Liver (tissue), 9 donors: ENCODE measurements around the gene NKX2-3. TPM values are rescaled to one million over a fixed set of nuclear protein-coding genes. Genes with fewer than 3 reads are reported as not detected.

Source experiments
- DNase-seq: peaks from one replicate; pipeline ENCODE4 v3.0.0-alpha.2; 2017; ENCODE audit warnings: low spot score
- H3K27ac ChIP-seq, 2 donors: one replicate each; pipeline ENCODE4 v1.7.0; 2013; ENCODE audit warnings: inconsistent platforms in 2 of 2, low read length in 2 of 2, control low read depth in 1 of 2, low read depth in 1 of 2, mild to moderate bottlenecking in 1 of 2
- H3K27me3 ChIP-seq, 4 donors: one replicate each; pipeline versions ENCODE4 v1.6.1 to v1.7.0; 2013; ENCODE audit warnings: low read length in 3 of 4, inconsistent platforms in 1 of 4, mild to moderate bottlenecking in 1 of 4, moderate library complexity in 1 of 4; ENCODE audit not compliant: control insufficient read depth in 4 of 4, insufficient read depth in 4 of 4
- H3K36me3 ChIP-seq, 4 donors: one replicate each; pipeline versions ENCODE4 v1.6.1 to v1.7.0; 2013; ENCODE audit warnings: low read length in 3 of 4, mild to moderate bottlenecking in 3 of 4, low read depth in 1 of 4, moderate library complexity in 1 of 4; ENCODE audit not compliant: control insufficient read depth in 4 of 4, insufficient read depth in 3 of 4
- H3K4me1 ChIP-seq, 4 donors: one replicate each; pipeline versions ENCODE4 v1.6.1 to v1.7.0; 2013; ENCODE audit warnings: low read length in 3 of 4, mild to moderate bottlenecking in 3 of 4, moderate library complexity in 1 of 4; ENCODE audit not compliant: control insufficient read depth in 4 of 4, insufficient read depth in 4 of 4
- H3K4me3 ChIP-seq, 3 donors: one replicate each; pipeline versions ENCODE4 v1.6.1 to v1.7.0; 2013; ENCODE audit warnings: low read length in 3 of 3, control low read depth in 1 of 3, low read depth in 1 of 3, mild to moderate bottlenecking in 1 of 3
- H3K9ac ChIP-seq, 2 donors: one replicate each; pipeline ENCODE4 v1.7.0; 2013; ENCODE audit warnings: low read length in 2 of 2, mild to moderate bottlenecking in 2 of 2, moderate library complexity in 2 of 2, control low read depth in 1 of 2, low read depth in 1 of 2
- H3K9me3 ChIP-seq, 4 donors: one replicate each; pipeline versions ENCODE4 v1.6.1 to v1.7.0; 2013; ENCODE audit warnings: low read length in 3 of 4; ENCODE audit not compliant: control insufficient read depth in 4 of 4
- CTCF ChIP-seq: fragments of 150-350 bp; IDR thresholded peaks from 2 replicates; pipeline ENCODE4 v1.5.1; 2017; ENCODE audit warnings: improper control_type of control experiment, low read depth, low read length; ENCODE audit not compliant: missing input control
- EGR1 ChIP-seq, 2 donors: IDR thresholded peaks; 2 replicates each; pipeline ENCODE4 v1.6.1; 2016 to 2018; ENCODE audit warnings: antibody characterized with exemption in 2 of 2, low read depth in 2 of 2
- FOXA1 ChIP-seq: IDR thresholded peaks from 2 replicates; pipeline ENCODE4 v1.6.1; 2016; ENCODE audit warnings: antibody characterized with exemption
- FOXA2 ChIP-seq: IDR thresholded peaks from 2 replicates; pipeline ENCODE4 v1.6.1; 2016; ENCODE audit warnings: antibody characterized with exemption
- GABPA ChIP-seq, 2 donors: IDR thresholded peaks in 1 of 2; conservative IDR thresholded peaks in 1 of 2; 2 replicates each; pipeline ENCODE4 v1.6.1; 2016; ENCODE audit warnings: antibody characterized with exemption in 2 of 2, mild to moderate bottlenecking in 1 of 2, moderate library complexity in 1 of 2
- HNF4A ChIP-seq, 2 donors: conservative IDR thresholded peaks; 2 replicates each; pipeline ENCODE4 v1.6.1; 2016; ENCODE audit warnings: antibody characterized with exemption in 2 of 2, mild to moderate bottlenecking in 2 of 2
- HNF4G ChIP-seq: IDR thresholded peaks from 2 replicates; pipeline ENCODE4 v1.6.1; 2016; ENCODE audit warnings: antibody characterized with exemption
- JUND ChIP-seq, 2 donors: IDR thresholded peaks; 2 replicates each; pipeline ENCODE4 v1.6.1; 2016; ENCODE audit warnings: antibody characterized with exemption in 2 of 2
- MAX ChIP-seq: IDR thresholded peaks from 2 replicates; pipeline ENCODE4 v1.6.1; 2016; ENCODE audit warnings: antibody characterized with exemption
- RXRA ChIP-seq, 2 donors: IDR thresholded peaks; 2 replicates each; pipeline ENCODE4 v1.6.1; 2017 to 2018; ENCODE audit warnings: antibody characterized with exemption in 2 of 2, mild to moderate bottlenecking in 1 of 2
- SP1 ChIP-seq: IDR thresholded peaks from 2 replicates; pipeline ENCODE4 v1.6.1; 2018; ENCODE audit warnings: antibody characterized with exemption, mild to moderate bottlenecking
- TAF1 ChIP-seq: conservative IDR thresholded peaks from 2 replicates; pipeline ENCODE4 v1.6.1; 2016; ENCODE audit warnings: antibody characterized with exemption, mild to moderate bottlenecking
- WGBS: extraction: QIAGEN DNeasy Blood & Tissue Kit; methylation state at CpG from one replicate; pipeline ENCODE4 v1.1.7; 2013; 5-methylcytosine and 5-hydroxymethylcytosine counted together
- polyA plus RNA-seq, 2 donors: library from polyadenylated mRNA; stranded (reverse) in 1 of 2; unstranded in 1 of 2; fragments of 200-250 nt in 1 of 2; fragments of >200 nt in 1 of 2; fragmentation: Nextera tagmentation in 1 of 2; extraction: Ambion mirVana in 1 of 2; gene quantifications; one replicate each; pipeline versions ENCODE4 v1.2.1 to v1.2.3, GENCODE V29; 2013 to 2015
- total RNA-seq, 2 donors: library from RNA; depleted of rRNA; stranded (reverse); fragments of >200 nt; gene quantifications; one replicate each; pipeline ENCODE4 v1.2.3, GENCODE V29; 2014
- donor health status: healthy.
- donor health status: healthy.
- donor health status: healthy.
- donor health status: healthy.
- donor health status: healthy.

NKX2-3 gene
- total and polyA plus RNA-seq, 4 donors: 0.06 to 0.09 TPM; not detected in 2

- Histone ChIP-seq H3K9ac (no peak overlapping the region), H3K4me3 (peak overlapping the region in 1 of 3 donors; percentile 44), H3K9me3 (peaks cover 0 to 9% (median 0%) of the 10 kb centered on the region in 4 donors), H3K27ac (no peak overlapping the region), H3K4me1 (peaks cover 22 to 40% (median 29%) of the 10 kb centered on the region in 4 donors), H3K36me3 (no peaks in the 10 kb centered on the region), H3K27me3 (peaks cover 11 to 56% (median 36%) of the 10 kb centered on the region in 4 donors)
- no peak for DNase-seq
- TF ChIP-seq TAF1: no peak
- no peak for TF ChIP-seq CTCF
- no peak for TF ChIP-seq MAX
- TF ChIP-seq RXRA (IDR thresholded peaks at IDR 0.05): no peak
- TF ChIP-seq JUND (IDR thresholded peaks at IDR 0.05): no peak
- no peak for TF ChIP-seq EGR1 (IDR thresholded peaks at IDR 0.05; ENCODE audit: low read depth in 2 of 2)
- TF ChIP-seq FOXA1: no peak
- TF ChIP-seq SP1: no peak
- 11% methylated on average over 42 of the region's 42 CpGs for WGBS
Observed at GRCh38 chr10:99535764-99536337, 3.1 kb downstream of the NKX2-3 start.

GRCh38 chr10:99536338-99537085 is 3.8 kb downstream of the NKX2-3 start:
- no peaks in the 10 kb centered on the region for H3K36me3 ChIP-seq
- peak overlapping the region in 1 of 3 donors; percentile 44 for H3K4me3 ChIP-seq
- no peak overlapping the region for H3K27ac ChIP-seq
- TF ChIP-seq HNF4G (no peak), FOXA1 (no peak), HNF4A (conservative IDR thresholded peaks at IDR 0.05) (no peak), RXRA (IDR thresholded peaks at IDR 0.05) (no peak), FOXA2 (no peak), MAX (no peak), GABPA (IDR thresholded peaks at IDR 0.05 in 1 of 2, conservative IDR thresholded peaks at IDR 0.05 in 1 of 2) (no peak), CTCF (no peak), TAF1 (no peak)
- 9% methylated on average over 40 of the region's 40 CpGs for WGBS
- no peak for DNase-seq
- peaks cover 9 to 55% (median 35%) of the 10 kb centered on the region in 4 donors for H3K27me3 ChIP-seq
- H3K9ac ChIP-seq: no peak overlapping the region
- H3K9me3 ChIP-seq: peaks cover 0 to 9% (median 0%) of the 10 kb centered on the region in 4 donors
- peaks cover 22 to 38% (median 30%) of the 10 kb centered on the region in 4 donors for H3K4me1 ChIP-seq
